NCI-H69 (cell line): ENCODE data around the gene IDH2.
"Not testable (repeated sequence)": the region's sequence is repeated elsewhere in the genome, so short reads cannot be mapped to it uniquely, and the experiment has no call there.

Experiments used
- DNase-seq: peaks from one replicate; lab custom pipeline; 2025; lab: John Stamatoyannopoulos, UW

The IDH2 gene

GRCh38 chr15:90114451-90114901 lies 12.2 kb upstream of the IDH2 start:
- DNase-seq: no peak

- no peak for DNase-seq
Observed at GRCh38 chr15:90113166-90113565, 10.9 kb upstream of the IDH2 start.

GRCh38 chr15:90109163-90109751 lies 7.0 kb upstream of the IDH2 start:
- DNase-seq: not testable (repeated sequence)

GRCh38 chr15:90108038-90108437 lies 5.8 kb upstream of the IDH2 start:
- DNase-seq: not testable (repeated sequence)

- peak; percentile 76 for DNase-seq
Observed at GRCh38 chr15:90106522-90107117, 4.4 kb upstream of the IDH2 start.

GRCh38 chr15:90105521-90105920 lies 3.3 kb upstream of the IDH2 start:
- DNase-seq: no peak

- no peak for DNase-seq
Observed at GRCh38 chr15:90104551-90104950, 2.3 kb upstream of the IDH2 start.

GRCh38 chr15:90103701-90104329 lies 1.5 kb upstream of the IDH2 start:
- peak; percentile 75 for DNase-seq

- DNase-seq: peak; percentile 75
Observed at GRCh38 chr15:90101130-90101968, 919 bp downstream of the IDH2 start.

GRCh38 chr15:90099868-90100831 lies 2.1 kb downstream of the IDH2 start:
- peak; percentile 35 for DNase-seq

- no peak for DNase-seq
Observed at GRCh38 chr15:90099072-90099867, 3.0 kb downstream of the IDH2 start.

- DNase-seq: no peak
Observed at GRCh38 chr15:90097475-90097874, 4.8 kb downstream of the IDH2 start.

- DNase-seq: peak; percentile 86
Observed at GRCh38 chr15:90095521-90095959, 6.7 kb downstream of the IDH2 start.

- DNase-seq: no peak
Observed at GRCh38 chr15:90091156-90091931, 10.9 kb downstream of the IDH2 start.

GRCh38 chr15:90090226-90090848 lies 11.9 kb downstream of the IDH2 start:
- no peak for DNase-seq

GRCh38 chr15:90087454-90088154 lies 14.7 kb downstream of the IDH2 start:
- peak; percentile 20 for DNase-seq

- DNase-seq: peak; percentile 12
Observed at GRCh38 chr15:90086868-90087268, 15.4 kb downstream of the IDH2 start.

GRCh38 chr15:90085565-90085964 lies 16.7 kb downstream of the IDH2 start:
- no peak for DNase-seq
